PC-3 (cell line): Measurements from ENCODE around the gene EVC. TPM values are rescaled to one million over a fixed set of nuclear protein-coding genes. Genes with fewer than 3 reads are reported as not detected.

Experiments
- ATAC-seq: fragments of 200-7000 bp; cut with Tn5 transposase; 2 replicates; pipeline ENCODE4 v1.9.1; 2020; ENCODE audit warnings: mild to moderate bottlenecking, moderate library complexity
- BruUV-seq: library from RNA; stranded (reverse); fragments of 400-500 nt; replicated peaks from 2 replicates; lab custom pipeline; 2021; lab: Mats Ljungman, UMichigan
- CTCF ChIA-PET: fragments of 300-600 bp; sonication (Branson Sonifier 250); formaldehyde crosslinking; loops from one replicate; lab custom pipeline; 2022; ENCODE audit warnings: antibody characterized with exemption; lab: Charles Lee
- POLR2A ChIA-PET: fragments of 300-600 bp; sonication (Branson Sonifier 250); formaldehyde crosslinking; loops from one replicate; lab custom pipeline; 2022; ENCODE audit warnings: antibody characterized with exemption; ENCODE audit not compliant: unreplicated experiment; lab: Charles Lee
- DNase-seq: peaks from one replicate; pipeline ENCODE4 v3.0.0-alpha.2; 2015
- H2AFZ ChIP-seq: fragments of 300-600 bp; sonication (generic); 2 replicates; pipeline ENCODE4 v1.6.0; 2016; ENCODE audit warnings: antibody characterized with exemption, low read length
- H3F3A ChIP-seq: fragments of 300-600 bp; sonication (generic); one replicate; pipeline ENCODE4 v1.6.0; 2017; ENCODE audit warnings: antibody characterized with exemption, low read length, control low read depth, mild to moderate bottlenecking; ENCODE audit not compliant: unreplicated experiment
- H3K27ac ChIP-seq: fragments of 300-600 bp; sonication (generic); 2 replicates; pipeline ENCODE4 v1.5.1; 2016; ENCODE audit warnings: mild to moderate bottlenecking, low read length
- H3K27me3 ChIP-seq: fragments of 300-600 bp; sonication (generic); 2 replicates; pipeline ENCODE4 v1.6.1; 2016; ENCODE audit warnings: low read length, mixed read lengths
- H3K36me3 ChIP-seq: fragments of 300-600 bp; sonication (generic); 2 replicates; pipeline ENCODE4 v1.6.1; 2016; ENCODE audit warnings: low read depth, mixed run types, low read length, mixed read lengths
- H3K4me1 ChIP-seq: fragments of 300-600 bp; sonication (generic); 2 replicates; pipeline ENCODE4 v1.5.1; 2016; ENCODE audit warnings: low read length; ENCODE audit not compliant: insufficient read depth
- H3K4me2 ChIP-seq: fragments of 300-600 bp; sonication (generic); 2 replicates; pipeline ENCODE4 v1.6.0; 2016; ENCODE audit warnings: low read length
- H3K4me3 ChIP-seq: fragments of 300-600 bp; sonication (generic); 2 replicates; pipeline ENCODE4 v1.5.1; 2016; ENCODE audit warnings: mild to moderate bottlenecking, low read length, mixed read lengths
- H3K79me2 ChIP-seq: fragments of 300-600 bp; sonication (generic); 2 replicates; pipeline ENCODE4 v1.6.1; 2017; ENCODE audit warnings: low read length, mixed read lengths
- H3K9ac ChIP-seq: fragments of 300-600 bp; sonication (generic); 2 replicates; pipeline ENCODE4 v1.6.0; 2016; ENCODE audit warnings: mild to moderate bottlenecking, low read length
- H3K9me2 ChIP-seq: fragments of 300-600 bp; sonication (generic); replicated peaks from 2 replicates; pipeline ENCODE4 v1.6.1; 2016; ENCODE audit warnings: mixed run types, low read length, mixed read lengths
- H3K9me3 ChIP-seq: fragments of 300-600 bp; sonication (generic); 2 replicates; pipeline ENCODE4 v1.6.1; 2016; ENCODE audit warnings: low read length, mixed read lengths
- H4K20me1 ChIP-seq: fragments of 300-600 bp; sonication (generic); 2 replicates; pipeline ENCODE4 v1.6.1; 2016; ENCODE audit warnings: low read length, mixed read lengths
- CTCF ChIP-seq: fragments of 300-600 bp; sonication (generic); conservative IDR thresholded peaks from 2 replicates; pipeline ENCODE4 v1.5.1; 2017; ENCODE audit warnings: antibody characterized with exemption, low read depth, mild to moderate bottlenecking, low read length
- EZH2 ChIP-seq: fragments of 300-600 bp; sonication (generic); IDR thresholded peaks from one replicate; pipeline ENCODE4 v1.6.1; 2017; ENCODE audit warnings: antibody characterized with exemption, mild to moderate bottlenecking, low read length; ENCODE audit not compliant: unreplicated experiment
- EZH2phosphoT487 ChIP-seq: fragments of 300-600 bp; sonication (generic); IDR thresholded peaks from 2 replicates; pipeline ENCODE4 v1.6.1; 2018; ENCODE audit warnings: mild to moderate bottlenecking, antibody characterized with exemption, low read length, borderline replicate concordance
- intact Hi-C: fragments of 100-400 bp; cut with micrococcal nuclease; formaldehyde crosslinking; loops from 2 replicates; pipeline ENCODE4 v1.9.0; 2023
- total RNA-seq: library from RNA; depleted of rRNA; stranded (reverse); fragments of >200 nt; gene quantifications from 2 replicates; pipeline ENCODE4 v1.2.3, GENCODE V29; 2014

The EVC gene
- total RNA-seq, 1 experiment from 2014 or later, result 22.7 TPM

DNA sequence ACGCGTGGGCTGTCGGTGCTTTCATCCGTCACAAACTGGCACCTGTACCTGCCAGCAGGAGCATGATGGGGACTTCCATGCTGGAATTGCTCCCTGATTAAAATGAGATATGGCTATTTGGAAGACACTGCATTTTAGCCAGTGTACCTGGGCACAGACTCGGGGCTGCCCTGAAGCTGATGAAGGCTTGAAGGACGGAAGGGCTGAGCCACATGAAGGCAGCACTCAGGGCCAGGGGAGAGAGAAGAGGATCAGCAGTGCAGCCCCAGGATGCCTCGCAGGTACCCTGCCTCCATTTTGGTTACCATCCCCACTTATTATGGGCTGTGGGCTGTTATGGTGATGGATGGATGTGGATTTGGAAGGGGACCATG lies 102.9 kb downstream of the EVC start:
- Histone ChIP-seq H2AFZ (no peak overlapping the region), H3K27me3 (no peaks in the 10 kb centered on the region), H3K9me2 (no peaks in the 10 kb centered on the region), H3K79me2 (no peaks in the 10 kb centered on the region), H3K9ac (no peak overlapping the region), H3K27ac (no peak overlapping the region), H3K4me2 (no peak overlapping the region), H3F3A (no peaks in the 10 kb centered on the region), H4K20me1 (no peaks in the 10 kb centered on the region), H3K9me3 (no peaks in the 10 kb centered on the region), H3K36me3 (peaks cover 11% of the 10 kb centered on the region; the same call in 1 of the 2 replicates), H3K4me3 (no peak overlapping the region), H3K4me1 (no peaks in the 10 kb centered on the region)
- DNase-seq, result no peak
- no TSS peak for BruUV-seq
- no peak for ATAC-seq
- ChIA-PET POLR2A (no interaction called here), CTCF (no interaction called here)
- intact Hi-C loops, result loop anchor here (2.0 to 5.0 kb wide), 2 partner anchors 413 to 1322 kb away; no protein-coding TSS in a partner anchor
- TF ChIP-seq EZH2 (no peak), CTCF (no peak), EZH2phosphoT487 (no peak)

- H3K4me1 ChIP-seq, result no peaks in the 10 kb centered on the region
- BruUV-seq, result no TSS peak
Observed at GRCh38 chr4:5814421-5814820, 103.4 kb downstream of the EVC start.

More at GRCh38 chr4:5814421-5814820, 103.4 kb downstream of the EVC start:
- Histone ChIP-seq H3K4me2 (no peak overlapping the region), H3K9me3 (no peaks in the 10 kb centered on the region), H3K9ac (no peak overlapping the region), H3K27ac (no peak overlapping the region), H3F3A (no peaks in the 10 kb centered on the region), H3K79me2 (no peaks in the 10 kb centered on the region), H2AFZ (no peak overlapping the region), H3K36me3 (peaks cover 6% of the 10 kb centered on the region; the same call in 1 of the 2 replicates), H3K4me3 (no peak overlapping the region), H4K20me1 (no peaks in the 10 kb centered on the region), H3K9me2 (no peaks in the 10 kb centered on the region), H3K27me3 (no peaks in the 10 kb centered on the region)
- DNase-seq (no peak), ATAC-seq (no peak)
- TF ChIP-seq EZH2phosphoT487 (no peak), CTCF (no peak), EZH2 (no peak)
- intact Hi-C loops, result loop anchor here (5.0 kb wide), 1 partner anchor 1322 kb away; no protein-coding TSS in a partner anchor
- ChIA-PET POLR2A (no interaction called here), CTCF (no interaction called here)
